HG02885 (cell line): ENCODE data around the gene ATOSA.

Source experiments
- ATAC-seq: cut with Tn5 transposase; IDR thresholded peaks from one replicate; pipeline ENCODE4 v1.9.1; 2021; ENCODE audit warnings: mild to moderate bottlenecking; ENCODE audit not compliant: unreplicated experiment, poor library complexity

The ATOSA gene

DNA sequence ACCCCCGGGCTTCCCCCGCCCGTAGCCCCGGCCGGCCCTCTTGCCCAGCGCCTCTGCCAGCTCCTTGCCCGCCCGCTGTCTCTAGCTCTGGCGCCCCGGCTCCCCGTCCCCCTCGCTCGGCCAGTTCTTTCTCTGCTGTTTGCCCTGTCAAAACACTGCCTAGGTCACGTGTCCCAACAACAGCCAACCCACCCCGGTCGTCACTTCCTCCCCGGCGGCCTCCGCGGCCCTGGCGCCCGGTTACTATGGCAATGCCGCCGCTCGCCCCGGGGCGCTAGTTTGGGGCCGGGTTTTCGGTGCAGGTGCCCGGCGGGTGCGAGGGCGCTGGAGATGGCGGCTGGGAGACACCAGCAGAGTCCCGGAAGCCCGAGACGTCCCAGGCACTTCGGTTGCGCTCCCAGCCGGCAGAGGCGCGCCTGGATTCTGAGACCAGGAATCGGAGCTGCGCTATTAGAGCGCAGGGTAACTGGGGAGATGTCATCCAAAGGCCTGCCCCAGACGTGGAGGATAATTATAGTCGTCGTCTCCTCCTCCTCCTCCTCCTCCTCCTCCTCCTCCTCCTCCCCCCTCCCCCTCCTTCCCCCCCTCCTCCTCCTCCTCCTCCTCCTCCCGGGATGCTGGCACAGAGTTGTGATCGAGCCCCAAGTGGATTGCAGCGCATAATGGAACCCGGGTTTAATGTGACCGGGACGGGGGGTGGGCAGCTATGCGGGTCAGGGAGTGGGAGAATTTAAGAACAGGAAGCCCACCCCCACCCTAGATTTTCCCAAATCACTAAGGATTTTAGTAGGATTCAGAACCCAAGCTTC, at the start of gene ATOSA:
Gene ATOSA (minus strand): TSS at position 157 of the 809 bp plus-strand sequence. CDS start 1,367 bp downstream, outside the sequence.
- ATAC-seq = peak; percentile 75

DNA sequence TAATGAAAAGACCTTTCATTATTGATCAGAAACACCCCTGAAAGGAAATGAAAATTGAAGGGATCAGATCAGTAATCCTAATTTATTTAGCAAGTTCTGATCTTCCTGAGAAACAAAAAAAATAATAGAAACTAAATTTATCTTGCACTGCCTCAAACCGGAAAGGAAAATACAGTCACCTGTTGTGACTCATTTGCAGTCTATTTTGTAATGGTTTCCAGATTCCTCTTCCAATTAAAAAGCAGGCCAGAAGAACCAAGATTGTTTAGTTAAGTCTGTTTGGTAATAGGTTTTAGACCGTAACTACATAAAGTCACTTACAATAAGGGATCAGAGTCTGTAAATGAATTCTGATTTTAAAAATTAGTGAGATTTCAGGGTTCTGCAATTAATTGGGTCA, 49.7 kb upstream of the ATOSA start:
- ATAC-seq = no peak

GRCh38 chr15:52727815-52728214, 48.6 kb upstream of the ATOSA start:
- no peak for ATAC-seq

DNA sequence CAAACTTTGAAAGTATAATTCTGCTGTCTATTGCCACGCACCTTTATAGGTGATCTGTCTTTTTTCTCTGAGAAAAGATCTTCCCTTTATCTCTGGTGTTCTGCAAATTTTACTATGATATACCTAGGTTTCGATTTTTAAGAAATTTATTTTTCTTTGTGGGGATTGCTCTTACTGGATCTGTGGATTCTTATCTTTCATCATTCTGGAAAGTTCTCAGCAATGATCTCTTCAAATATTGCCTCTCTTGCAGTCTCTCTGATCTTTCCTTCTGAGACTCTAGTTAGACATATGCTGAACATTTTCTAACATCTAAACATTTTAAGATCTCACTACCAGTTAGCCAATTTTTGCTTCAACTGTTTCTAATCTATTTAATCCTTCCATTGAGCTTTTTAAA, 47.0 kb upstream of the ATOSA start:
- no peak for ATAC-seq

GRCh38 chr15:52718551-52718950, 39.4 kb upstream of the ATOSA start:
- no peak for ATAC-seq

DNA sequence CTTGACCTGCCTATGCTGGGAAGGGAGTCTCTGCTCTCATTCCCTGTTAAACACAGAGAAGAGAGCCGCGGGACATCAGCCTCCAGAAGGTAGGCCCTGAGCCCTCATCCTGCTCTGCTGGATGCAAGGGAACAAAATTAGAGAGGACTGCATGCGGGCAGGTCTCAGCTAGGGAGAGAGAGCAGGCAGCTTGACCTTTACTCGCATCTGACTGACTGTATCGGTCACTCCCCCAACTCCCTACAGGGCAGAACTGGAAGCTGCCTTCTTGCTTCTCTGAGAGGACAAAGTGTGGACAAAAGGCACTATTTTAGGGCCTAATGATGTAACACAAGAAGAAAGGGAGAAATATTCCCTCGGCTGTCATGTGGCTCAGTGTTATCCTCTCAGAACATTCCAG, 38.7 kb upstream of the ATOSA start:
- no peak for ATAC-seq

GRCh38 chr15:52717481-52717880, 38.3 kb upstream of the ATOSA start:
- ATAC-seq = no peak

- no peak for ATAC-seq
These were observed 37.3 kb upstream of the ATOSA start for GRCh38 chr15:52716536-52716935.

DNA sequence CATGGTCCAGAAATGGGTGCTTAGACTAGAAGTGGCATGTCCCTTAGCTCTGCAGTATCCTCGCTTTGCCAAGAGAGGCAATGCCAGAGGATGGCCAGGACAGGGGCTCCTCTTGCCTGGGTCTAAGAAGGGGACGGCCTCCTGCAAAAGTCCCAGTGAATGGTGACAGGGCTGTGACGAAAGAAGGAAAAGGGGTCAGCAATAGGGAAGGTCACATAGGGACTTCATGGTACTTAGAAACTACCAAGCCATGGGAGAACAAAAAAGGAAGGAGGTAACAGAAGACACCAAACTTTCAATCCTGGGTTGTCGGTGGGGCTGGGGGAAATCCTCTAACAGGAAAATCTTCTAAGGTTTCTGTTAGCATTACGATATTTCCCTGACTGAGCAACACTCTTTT, 36.2 kb upstream of the ATOSA start:
- no peak for ATAC-seq

- ATAC-seq = no peak
These were observed 35.8 kb upstream of the ATOSA start for GRCh38 chr15:52714968-52715367.

DNA sequence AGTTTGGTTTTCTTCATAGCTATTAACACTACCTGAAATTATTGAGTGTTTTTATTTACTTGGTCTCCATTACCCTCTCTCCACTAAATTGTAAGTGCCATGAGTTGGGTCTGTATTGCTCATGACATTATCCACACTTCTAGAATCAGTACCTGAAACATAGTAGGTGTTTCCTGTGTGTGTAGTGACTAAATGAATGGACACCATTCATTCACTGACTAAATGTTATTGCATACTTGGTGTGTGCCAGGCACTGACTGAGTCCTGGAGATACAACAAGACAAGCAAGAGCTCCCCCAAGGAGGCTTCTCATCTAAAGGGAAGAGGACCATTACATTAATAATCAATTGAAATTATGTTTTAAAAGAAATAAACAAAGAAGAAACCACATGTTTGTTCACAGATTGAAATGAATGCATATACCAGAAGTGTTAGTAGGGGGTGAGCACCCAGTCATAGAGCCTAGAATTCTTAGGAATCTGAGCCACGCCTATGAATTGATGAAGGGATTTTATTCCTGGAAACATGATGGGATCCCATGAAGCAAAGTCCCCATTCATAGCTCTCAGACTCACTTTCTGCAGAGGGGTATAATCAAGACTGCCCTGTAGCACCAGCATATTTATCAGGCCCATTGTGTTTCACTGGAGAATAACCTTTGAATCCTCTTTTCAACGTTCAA, 31.7 kb upstream of the ATOSA start:
- ATAC-seq = no peak

- peak; percentile 37 for ATAC-seq
These were observed 31.0 kb upstream of the ATOSA start for GRCh38 chr15:52710050-52710707.

DNA sequence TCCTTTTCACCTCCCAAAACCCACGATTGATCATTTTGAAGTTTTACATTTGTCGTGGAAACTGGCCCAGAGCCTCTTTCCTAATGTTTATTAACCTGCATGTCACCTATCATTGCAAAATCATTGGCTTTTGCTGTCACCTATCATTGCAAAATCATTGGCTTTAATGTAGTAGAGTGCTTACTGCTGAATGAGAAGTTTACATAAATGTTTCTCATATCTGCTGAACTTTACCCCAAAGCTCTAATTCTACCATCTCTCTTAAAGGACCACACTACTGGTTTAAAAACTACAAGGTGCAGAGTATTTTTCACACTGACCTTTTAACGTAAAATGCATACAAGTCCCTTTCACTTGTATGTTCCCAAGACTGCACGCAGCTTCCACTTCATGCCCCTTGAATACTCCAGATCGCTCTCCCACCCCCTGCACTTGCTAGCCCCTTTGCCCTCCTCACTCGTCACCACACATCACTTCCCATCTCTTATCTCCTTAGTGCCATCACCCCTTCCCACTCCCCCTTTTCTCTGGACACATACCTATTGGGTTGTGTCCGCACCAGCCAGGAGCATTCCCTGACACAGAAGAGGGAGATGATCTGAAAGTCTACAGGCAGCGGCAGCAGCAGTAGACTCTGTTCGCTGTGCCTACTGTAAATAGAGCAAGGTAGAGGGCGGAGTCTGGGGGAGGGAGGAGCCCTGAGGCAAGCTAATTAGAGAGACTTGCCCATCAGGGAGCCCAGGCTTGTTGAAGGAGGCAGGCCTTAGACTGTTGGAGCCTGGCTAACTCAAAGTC, 30.2 kb upstream of the ATOSA start:
- peak; percentile 97 for ATAC-seq

DNA sequence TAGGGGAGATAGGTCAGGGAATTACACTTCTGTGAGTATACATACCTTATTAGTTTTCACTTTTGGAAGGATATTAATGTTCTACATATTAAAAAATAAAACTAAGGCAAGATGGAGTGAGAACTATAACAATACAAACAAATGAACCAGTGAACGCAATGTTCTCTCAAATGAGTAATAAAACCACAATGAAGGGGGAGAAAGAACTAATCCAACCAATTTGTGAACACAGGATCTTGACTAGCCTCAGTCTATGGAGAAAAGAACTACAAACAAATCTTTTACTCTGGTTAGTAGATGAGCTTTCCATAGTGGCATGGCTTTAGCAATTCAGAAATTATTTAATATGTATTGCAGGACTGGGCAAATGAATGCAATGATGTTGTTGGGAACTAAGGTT, 26.9 kb upstream of the ATOSA start:
- ATAC-seq = no peak

DNA sequence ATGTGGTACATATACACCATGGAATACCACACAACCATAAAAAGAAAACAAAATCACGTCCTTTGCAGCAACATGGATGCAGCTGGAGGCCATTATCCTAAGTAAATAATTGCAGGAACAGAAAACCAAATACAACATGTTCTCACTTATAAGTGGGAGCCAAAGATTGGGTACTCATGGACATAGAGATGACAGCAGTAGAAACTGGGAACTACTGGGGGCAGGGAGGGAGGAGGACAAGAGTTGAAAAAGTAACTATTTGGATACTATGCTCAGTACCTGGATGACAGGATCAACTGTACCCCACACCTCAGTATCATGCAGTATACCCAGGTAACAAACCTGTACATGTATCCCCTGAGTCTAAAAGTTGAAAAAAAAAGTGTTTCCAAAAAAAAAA, 23.2 kb upstream of the ATOSA start:
- no peak for ATAC-seq

DNA sequence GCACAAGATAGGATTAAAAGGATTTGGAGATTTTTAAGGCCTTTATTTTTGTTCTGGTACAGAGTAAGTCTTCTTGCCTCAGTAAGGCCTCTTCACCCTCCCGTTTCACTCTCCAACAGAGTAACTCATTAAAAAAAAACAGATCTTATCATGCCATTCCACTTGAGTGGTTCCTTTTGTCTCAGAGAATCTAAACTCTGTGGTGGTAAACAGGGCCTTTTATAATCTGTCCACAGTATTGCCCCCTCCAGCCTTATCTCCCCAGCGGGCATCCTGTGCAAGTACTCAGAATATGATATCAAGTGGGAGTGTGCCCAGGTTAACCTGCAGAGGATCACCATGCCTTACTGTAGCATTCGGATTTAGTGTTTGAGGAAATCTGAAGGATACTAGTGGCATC, 20.3 kb upstream of the ATOSA start:
- ATAC-seq = no peak

DNA sequence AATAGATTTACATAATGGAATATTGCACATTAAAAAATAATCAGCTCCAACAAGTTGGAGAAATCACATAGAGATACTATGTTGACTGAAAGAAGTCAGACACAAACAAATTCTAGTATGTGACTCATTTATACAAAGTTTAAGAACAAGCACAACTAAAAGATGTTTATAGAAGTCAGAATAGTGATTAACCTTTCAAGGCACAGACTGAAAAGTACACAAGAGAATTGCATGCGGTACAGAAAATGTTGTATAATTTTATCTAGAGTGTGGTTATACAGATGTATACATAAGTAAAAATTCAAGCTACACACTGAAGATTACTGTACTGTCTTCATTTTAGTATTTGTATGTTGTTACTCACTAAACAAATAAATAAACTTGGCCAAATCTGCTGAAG, 19.3 kb upstream of the ATOSA start:
- no peak for ATAC-seq

- ATAC-seq = no peak
These were observed 17.9 kb upstream of the ATOSA start for GRCh38 chr15:52697051-52697450.

GRCh38 chr15:52695154-52695553, 16.0 kb upstream of the ATOSA start:
- ATAC-seq = no peak

- no peak for ATAC-seq
These were observed 10.4 kb upstream of the ATOSA start for GRCh38 chr15:52689562-52689961.

GRCh38 chr15:52683580-52683979, 4.4 kb upstream of the ATOSA start:
- peak; percentile 43 for ATAC-seq
